Measurements from ENCODE around the gene CST7.

DNA sequence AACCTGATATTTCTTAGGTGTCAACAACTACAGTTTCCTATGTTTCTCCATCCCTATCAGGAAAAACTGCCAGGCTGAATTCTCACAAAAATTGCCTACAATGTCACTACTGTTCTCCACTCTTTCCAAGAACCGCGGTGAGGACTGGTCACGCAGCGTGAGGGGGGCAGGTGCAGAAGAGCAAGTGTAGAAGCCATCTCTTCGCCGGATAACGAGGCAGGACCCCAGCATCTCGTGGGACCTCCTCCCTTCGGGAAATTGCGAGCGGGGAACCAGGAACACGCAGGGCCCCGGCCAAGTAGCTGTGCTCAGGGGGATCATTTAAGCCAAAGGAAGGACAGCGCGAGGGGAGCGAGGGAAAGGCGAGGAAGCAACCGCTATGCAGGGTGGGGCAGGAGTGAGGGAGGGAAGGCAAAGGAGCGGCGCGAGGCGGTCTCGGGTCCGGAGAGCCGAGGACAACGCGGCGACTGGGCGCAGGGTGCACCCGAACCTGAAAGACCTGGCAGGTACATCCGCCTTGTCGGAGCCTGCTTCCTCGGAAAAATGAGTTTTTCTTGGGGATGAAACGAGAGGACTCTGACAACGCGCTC, 42.9 kb downstream of the CST7 start:
- TF ChIP-seq YY1 (IDR thresholded peaks at IDR 0.05; ENCODE audit: insufficient read depth, insufficient read length) (no peak), ZNF274 (IDR thresholded peaks at IDR 0.05; ENCODE audit: low read depth, low read length) (no peak), SUZ12 (IDR thresholded peaks at IDR 0.05; ENCODE audit: extremely low read depth, insufficient read depth, insufficient read length) (no peak)

Measured in NT2/D1 (cell line).